SJCRH30 (cell line): ENCODE measurements around the gene GPSM1. TPM values are rescaled to one million over a fixed set of nuclear protein-coding genes. Genes with fewer than 3 reads are reported as not detected.
"Not testable (repeated sequence)": the region's sequence is repeated elsewhere in the genome, so short reads cannot be mapped to it uniquely, and the experiment has no call there.

Experiments used
- DNase-seq, 2 experiments: peaks; one replicate each; pipeline ENCODE4 v3.0.0-alpha.2; 2015 to 2020
- H3K27ac ChIP-seq: fragments of 250-450 bp; sonication (Bioruptor Pico); 2 replicates; pipeline ENCODE4 v1.5.1; 2020; ENCODE audit warnings: mild to moderate bottlenecking, moderate library complexity
- H3K27me3 ChIP-seq: fragments of 250-450 bp; sonication (Bioruptor Pico); 2 replicates; pipeline ENCODE4 v1.5.1; 2020; ENCODE audit warnings: mild to moderate bottlenecking, moderate library complexity
- H3K36me3 ChIP-seq: fragments of 250-450 bp; sonication (Bioruptor Pico); 2 replicates; pipeline ENCODE4 v1.5.1; 2020; ENCODE audit warnings: mild to moderate bottlenecking, moderate library complexity
- H3K4me1 ChIP-seq: fragments of 250-450 bp; sonication (Bioruptor Pico); 2 replicates; pipeline ENCODE4 v1.5.1; 2020; ENCODE audit warnings: mild to moderate bottlenecking, moderate library complexity
- H3K4me3 ChIP-seq: fragments of 250-450 bp; sonication (Bioruptor Pico); 2 replicates; pipeline ENCODE4 v1.5.1; 2020; ENCODE audit warnings: mild to moderate bottlenecking, moderate library complexity
- H3K9me3 ChIP-seq: fragments of 250-450 bp; sonication (Bioruptor Pico); replicated peaks from 2 replicates; pipeline ENCODE4 v1.5.1; 2020; ENCODE audit warnings: mild to moderate bottlenecking, moderate library complexity
- total RNA-seq: library from RNA; depleted of rRNA; stranded (reverse); fragments of >200 nt; shearing (Covaris generic); gene quantifications from 2 replicates; pipeline ENCODE4 v1.2.3, GENCODE V29; 2014

The GPSM1 gene
- total RNA-seq, 1 experiment from 2014 or later: 57.2 TPM

- Histone ChIP-seq H3K27ac (no peak overlapping the region), H3K4me1 (peaks cover 20% of the 10 kb centered on the region), H3K9me3 (peaks cover 7% of the 10 kb centered on the region; the same call in 1 of the 2 replicates), H3K4me3 (no peak overlapping the region), H3K27me3 (no peaks in the 10 kb centered on the region), H3K36me3 (no peaks in the 10 kb centered on the region)
- no peak for DNase-seq
Measured at GRCh38 chr9:136314944-136315343, 12.4 kb upstream of the GPSM1 start.

GRCh38 chr9:136316271-136316751 is 11.0 kb upstream of the GPSM1 start:
- Histone ChIP-seq H3K27me3 (no peaks in the 10 kb centered on the region; the same call in 1 of the 2 replicates), H3K9me3 (peaks cover 10% of the 10 kb centered on the region; the same call in 1 of the 2 replicates), H3K4me3 (no peak overlapping the region), H3K36me3 (no peaks in the 10 kb centered on the region), H3K4me1 (peaks cover 6% of the 10 kb centered on the region), H3K27ac (no peak overlapping the region)
- DNase-seq: no peak

GRCh38 chr9:136316896-136317676 is 10.3 kb upstream of the GPSM1 start:
- no peak for DNase-seq

GRCh38 chr9:136317695-136318094 is 9.6 kb upstream of the GPSM1 start:
- H3K4me3 ChIP-seq: no peak overlapping the region
- peaks cover 10% of the 10 kb centered on the region; the same call in 1 of the 2 replicates for H3K9me3 ChIP-seq
- H3K27me3 ChIP-seq: peaks cover 6% of the 10 kb centered on the region
- no peak overlapping the region for H3K27ac ChIP-seq
- no peaks in the 10 kb centered on the region for H3K36me3 ChIP-seq
- DNase-seq: no peak
- H3K4me1 ChIP-seq: peaks cover 1% of the 10 kb centered on the region; the same call in 1 of the 2 replicates

More at GRCh38 chr9:136316896-136317676, 10.3 kb upstream of the GPSM1 start:
- Histone ChIP-seq H3K4me3 (no peak overlapping the region), H3K36me3 (no peaks in the 10 kb centered on the region), H3K9me3 (peaks cover 10% of the 10 kb centered on the region; the same call in 1 of the 2 replicates), H3K27ac (no peak overlapping the region), H3K4me1 (no peaks in the 10 kb centered on the region; the same call in 1 of the 2 replicates), H3K27me3 (no peaks in the 10 kb centered on the region; the same call in 1 of the 2 replicates)

GRCh38 chr9:136318111-136318775 is 9.1 kb upstream of the GPSM1 start:
- H3K4me3 ChIP-seq: no peak overlapping the region
- peaks cover 10% of the 10 kb centered on the region; the same call in 1 of the 2 replicates for H3K9me3 ChIP-seq
- DNase-seq: no peak
- H3K4me1 ChIP-seq: peaks cover 5% of the 10 kb centered on the region; the same call in 1 of the 2 replicates
- peaks cover 11% of the 10 kb centered on the region for H3K27me3 ChIP-seq
- H3K27ac ChIP-seq: no peak overlapping the region
- no peaks in the 10 kb centered on the region for H3K36me3 ChIP-seq

GRCh38 chr9:136318776-136319241 is 8.5 kb upstream of the GPSM1 start:
- no peak overlapping the region for H3K27ac ChIP-seq
- peaks cover 5% of the 10 kb centered on the region; the same call in 1 of the 2 replicates for H3K4me1 ChIP-seq
- no peaks in the 10 kb centered on the region for H3K36me3 ChIP-seq
- DNase-seq: no peak
- H3K27me3 ChIP-seq: peaks cover 17% of the 10 kb centered on the region
- peaks cover 10% of the 10 kb centered on the region; the same call in 1 of the 2 replicates for H3K9me3 ChIP-seq
- H3K4me3 ChIP-seq: no peak overlapping the region

- not testable (repeated sequence) for H3K36me3 ChIP-seq, H3K27ac ChIP-seq, DNase-seq, H3K4me1 ChIP-seq, H3K4me3 ChIP-seq
- Histone ChIP-seq H3K27me3 (peaks cover 17% of the 10 kb centered on the region), H3K9me3 (peaks cover 10% of the 10 kb centered on the region; the same call in 1 of the 2 replicates)
Measured at GRCh38 chr9:136319244-136319643, 8.1 kb upstream of the GPSM1 start.

GRCh38 chr9:136319955-136320354 is 7.4 kb upstream of the GPSM1 start:
- H3K9me3 ChIP-seq, H3K27ac ChIP-seq, H3K4me3 ChIP-seq, H3K4me1 ChIP-seq, H3K36me3 ChIP-seq, DNase-seq: not testable (repeated sequence)
- peaks cover 17% of the 10 kb centered on the region for H3K27me3 ChIP-seq

- not testable (repeated sequence) for H3K9me3 ChIP-seq, H3K4me3 ChIP-seq, DNase-seq, H3K36me3 ChIP-seq, H3K27ac ChIP-seq
- Histone ChIP-seq H3K4me1 (peaks cover 14% of the 10 kb centered on the region), H3K27me3 (peaks cover 17% of the 10 kb centered on the region)
Measured at GRCh38 chr9:136320972-136321371, 6.4 kb upstream of the GPSM1 start.

GRCh38 chr9:136321561-136321960 is 5.8 kb upstream of the GPSM1 start:
- peaks cover 17% of the 10 kb centered on the region for H3K27me3 ChIP-seq
- H3K4me1 ChIP-seq: peaks cover 15% of the 10 kb centered on the region
- H3K27ac ChIP-seq: no peak overlapping the region
- DNase-seq: no peak
- no peak overlapping the region for H3K4me3 ChIP-seq
- 0 out of 2 replicates have a peak, but pooled peaks cover 4% of the 10 kb centered on the region for H3K9me3 ChIP-seq
- no peaks in the 10 kb centered on the region for H3K36me3 ChIP-seq

- DNase-seq: no peak
- peaks cover 20% of the 10 kb centered on the region for H3K4me1 ChIP-seq
- peaks cover 17% of the 10 kb centered on the region for H3K27me3 ChIP-seq
- no peak overlapping the region for H3K4me3 ChIP-seq
- 0 out of 2 replicates have a peak, but pooled peaks cover 4% of the 10 kb centered on the region for H3K9me3 ChIP-seq
- no peak overlapping the region for H3K27ac ChIP-seq
- H3K36me3 ChIP-seq: no peaks in the 10 kb centered on the region
Measured at GRCh38 chr9:136322756-136323330, 4.5 kb upstream of the GPSM1 start.

- H3K36me3 ChIP-seq: no peaks in the 10 kb centered on the region
Measured at GRCh38 chr9:136323371-136323789, 4.0 kb upstream of the GPSM1 start.

GRCh38 chr9:136324501-136325300 is 2.6 kb upstream of the GPSM1 start:
- DNase-seq: no peak
- H3K4me3 ChIP-seq: no peak overlapping the region
- H3K27me3 ChIP-seq: peaks cover 17% of the 10 kb centered on the region
- 0 out of 2 replicates have a peak, but pooled peaks cover 4% of the 10 kb centered on the region for H3K9me3 ChIP-seq
- H3K36me3 ChIP-seq: no peaks in the 10 kb centered on the region
- H3K4me1 ChIP-seq: peaks cover 24% of the 10 kb centered on the region
- no peak overlapping the region for H3K27ac ChIP-seq

More at GRCh38 chr9:136323371-136323789, 4.0 kb upstream of the GPSM1 start:
- H3K27ac ChIP-seq: no peak overlapping the region
- H3K4me1 ChIP-seq: peaks cover 20% of the 10 kb centered on the region
- H3K4me3 ChIP-seq: no peak overlapping the region
- no peak for DNase-seq
- peaks cover 17% of the 10 kb centered on the region for H3K27me3 ChIP-seq
- 0 out of 2 replicates have a peak, but pooled peaks cover 4% of the 10 kb centered on the region for H3K9me3 ChIP-seq

- Histone ChIP-seq H3K4me1 (peaks cover 24% of the 10 kb centered on the region), H3K9me3 (0 out of 2 replicates have a peak, but pooled peaks cover 4% of the 10 kb centered on the region), H3K4me3 (no peak overlapping the region), H3K36me3 (no peaks in the 10 kb centered on the region), H3K27ac (peak overlapping the region; percentile 85; the same call in 1 of the 2 replicates), H3K27me3 (peaks cover 17% of the 10 kb centered on the region)
- no peak for DNase-seq
Measured at GRCh38 chr9:136325358-136325757, 2.0 kb upstream of the GPSM1 start.
